ENCODE data around the gene COG6. TPM values are rescaled to one million over a fixed set of nuclear protein-coding genes. Genes with fewer than 3 reads are reported as not detected.

COG6 gene
- total RNA-seq, 1 donor from 2014 or later: 49.4 TPM

DNA sequence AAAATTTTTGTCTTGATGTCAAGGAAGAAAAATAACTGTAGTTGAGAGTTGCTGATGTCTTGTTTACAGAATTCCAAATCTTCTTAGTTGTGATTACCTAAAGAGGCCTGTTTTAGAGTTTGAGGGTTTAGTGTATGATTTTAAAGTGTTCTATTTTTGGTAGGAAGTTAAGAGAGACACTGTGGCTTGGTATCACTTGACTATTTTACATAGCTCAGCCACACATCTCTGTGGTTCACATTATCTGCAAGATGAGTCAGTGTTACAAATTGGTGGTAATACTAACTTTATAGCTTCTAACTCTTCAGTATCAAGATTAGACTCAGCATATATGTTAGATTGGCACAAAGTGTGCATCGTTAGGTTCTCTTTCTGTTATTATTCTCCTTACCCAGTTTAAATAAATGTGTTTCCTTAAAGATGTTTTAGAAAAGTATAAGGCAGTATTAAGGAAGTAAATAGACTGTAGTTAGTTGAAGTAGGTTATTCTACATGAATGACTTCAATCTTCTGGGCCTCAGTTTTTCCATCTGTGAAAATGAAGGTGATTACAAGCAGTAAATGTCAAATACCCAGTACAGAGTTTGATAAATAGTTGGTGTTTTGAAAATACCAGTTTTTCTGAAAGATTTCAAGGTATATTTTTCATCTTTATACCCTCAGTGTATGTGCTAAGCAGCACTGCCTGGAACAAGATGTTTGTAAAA is 33.4 kb downstream of the COG6 start:
- H3K4me1 Mint-ChIP-seq: peaks cover 5% of the 10 kb centered on the region
- H3K9me3 Mint-ChIP-seq: no peaks in the 10 kb centered on the region
- H3K4me3 Mint-ChIP-seq: no peak overlapping the region
- peaks cover 11% of the 10 kb centered on the region for H3K36me3 Mint-ChIP-seq
- no peak overlapping the region for H3K27ac Mint-ChIP-seq
- DNase-seq (ENCODE audit: low spot score in 2 of 2, unreplicated experiment in 2 of 2): no peak
- no peaks in the 10 kb centered on the region for H3K27me3 Mint-ChIP-seq (ENCODE audit: low read depth)
- TF ChIP-seq, protein P1, sequence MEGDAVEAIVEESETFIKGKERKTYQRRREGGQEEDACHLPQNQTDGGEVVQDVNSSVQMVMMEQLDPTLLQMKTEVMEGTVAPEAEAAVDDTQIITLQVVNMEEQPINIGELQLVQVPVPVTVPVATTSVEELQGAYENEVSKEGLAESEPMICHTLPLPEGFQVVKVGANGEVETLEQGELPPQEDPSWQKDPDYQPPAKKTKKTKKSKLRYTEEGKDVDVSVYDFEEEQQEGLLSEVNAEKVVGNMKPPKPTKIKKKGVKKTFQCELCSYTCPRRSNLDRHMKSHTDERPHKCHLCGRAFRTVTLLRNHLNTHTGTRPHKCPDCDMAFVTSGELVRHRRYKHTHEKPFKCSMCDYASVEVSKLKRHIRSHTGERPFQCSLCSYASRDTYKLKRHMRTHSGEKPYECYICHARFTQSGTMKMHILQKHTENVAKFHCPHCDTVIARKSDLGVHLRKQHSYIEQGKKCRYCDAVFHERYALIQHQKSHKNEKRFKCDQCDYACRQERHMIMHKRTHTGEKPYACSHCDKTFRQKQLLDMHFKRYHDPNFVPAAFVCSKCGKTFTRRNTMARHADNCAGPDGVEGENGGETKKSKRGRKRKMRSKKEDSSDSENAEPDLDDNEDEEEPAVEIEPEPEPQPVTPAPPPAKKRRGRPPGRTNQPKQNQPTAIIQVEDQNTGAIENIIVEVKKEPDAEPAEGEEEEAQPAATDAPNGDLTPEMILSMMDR (IDR thresholded peaks at IDR 0.05; ENCODE audit: unreplicated experiment): no peak

DNA sequence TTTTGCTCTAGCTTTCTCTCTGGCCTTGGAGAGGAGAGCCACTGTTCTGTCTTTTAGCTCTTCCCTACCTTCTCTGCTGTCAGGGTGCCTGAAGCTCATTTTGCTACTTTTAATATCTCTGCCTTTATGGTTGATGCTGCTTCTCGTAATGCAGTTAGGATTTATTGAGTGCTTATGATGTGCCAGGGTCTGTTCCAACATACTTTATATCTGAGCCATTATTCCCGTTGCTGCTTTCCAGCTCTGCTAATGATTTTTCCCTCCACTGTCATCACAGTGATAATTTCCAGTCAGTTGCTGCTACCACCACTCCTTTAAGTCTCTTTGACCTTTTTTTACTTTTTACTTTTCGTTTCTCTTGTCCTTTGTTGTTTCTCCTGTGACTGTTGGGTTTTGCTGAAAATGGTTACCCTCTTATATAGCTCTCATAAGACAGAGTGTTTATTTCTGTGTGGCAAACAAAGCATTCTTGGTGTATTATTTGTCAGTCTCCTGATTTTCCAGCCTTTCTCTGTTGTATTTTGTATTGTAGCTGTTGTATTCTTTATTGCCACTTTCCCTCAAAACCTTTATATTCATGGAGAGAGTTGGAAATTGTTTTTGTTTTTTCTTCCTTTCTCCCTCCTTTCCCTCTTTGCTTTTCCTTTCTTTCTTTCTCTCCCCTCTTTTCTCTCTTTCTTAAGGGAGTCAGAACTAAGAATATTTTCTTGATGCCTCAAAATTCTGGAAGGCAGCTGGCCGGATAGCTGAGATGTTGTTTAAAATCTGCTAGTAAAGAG is 37.4 kb downstream of the COG6 start:
- Mint-ChIP-seq H3K9me3 (no peaks in the 10 kb centered on the region), H3K27me3 (ENCODE audit: low read depth) (no peaks in the 10 kb centered on the region), H3K27ac (peak overlapping the region; percentile 35), H3K4me3 (no peak overlapping the region), H3K4me1 (peaks cover 5% of the 10 kb centered on the region), H3K36me3 (peaks cover 8% of the 10 kb centered on the region)
- DNase-seq (ENCODE audit: low spot score in 2 of 2, unreplicated experiment in 2 of 2): no peak
- TF ChIP-seq, protein P1 (IDR thresholded peaks at IDR 0.05; ENCODE audit: unreplicated experiment): no peak

DNA sequence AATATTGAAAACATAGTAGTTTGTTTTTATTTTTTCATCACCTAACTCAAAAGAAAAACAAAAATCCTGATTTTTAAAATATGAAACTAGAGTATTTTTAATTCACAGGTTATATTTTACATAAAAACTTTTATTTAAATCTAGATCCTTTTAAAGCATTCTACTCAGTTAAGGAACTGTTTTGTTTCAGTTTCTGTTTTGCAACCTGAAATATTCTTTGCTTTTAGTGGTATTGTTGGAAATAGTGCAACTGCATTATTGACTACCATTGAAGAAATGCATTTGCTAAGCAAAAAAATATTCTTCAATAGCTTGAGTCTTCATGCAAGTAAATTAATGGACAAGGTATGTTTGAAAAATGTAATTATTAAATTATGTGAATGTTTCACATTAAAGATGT is 43.8 kb downstream of the COG6 start:
- TF ChIP-seq, protein P1 (IDR thresholded peaks at IDR 0.05; ENCODE audit: unreplicated experiment): no peak
- DNase-seq (ENCODE audit: low spot score in 2 of 2, unreplicated experiment in 2 of 2): no peak
- Mint-ChIP-seq H3K4me1 (no peaks in the 10 kb centered on the region), H3K36me3 (peaks cover 9% of the 10 kb centered on the region), H3K27ac (no peak overlapping the region), H3K9me3 (no peaks in the 10 kb centered on the region), H3K4me3 (no peak overlapping the region), H3K27me3 (ENCODE audit: low read depth) (no peaks in the 10 kb centered on the region)

DNA sequence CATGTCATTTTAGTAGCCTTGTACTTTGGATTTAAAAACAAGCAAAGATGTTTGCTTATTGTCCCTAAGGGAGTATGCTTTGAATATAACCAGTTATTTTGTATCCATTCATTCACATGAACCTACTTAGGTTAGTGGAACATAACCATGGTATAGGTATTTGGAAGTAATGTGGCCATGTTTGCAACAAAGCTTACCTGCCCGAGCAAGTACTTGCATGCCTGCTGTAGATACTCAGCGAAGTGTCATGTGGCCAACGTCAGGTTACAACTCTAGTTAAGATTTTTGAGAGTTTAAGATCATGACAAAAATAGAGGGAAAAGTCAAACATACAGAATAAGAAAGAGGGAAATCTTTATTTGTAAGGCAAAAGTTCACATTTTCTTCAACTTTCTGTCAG is 57.2 kb downstream of the COG6 start:
- TF ChIP-seq, protein P1 (IDR thresholded peaks at IDR 0.05; ENCODE audit: unreplicated experiment): no peak
- H3K9me3 Mint-ChIP-seq: peaks cover 40% of the 10 kb centered on the region
- no peaks in the 10 kb centered on the region for H3K4me1 Mint-ChIP-seq
- H3K27me3 Mint-ChIP-seq (ENCODE audit: low read depth): no peaks in the 10 kb centered on the region
- H3K27ac Mint-ChIP-seq: no peak overlapping the region
- no peak for DNase-seq (ENCODE audit: low spot score in 2 of 2, unreplicated experiment in 2 of 2)
- peaks cover 64% of the 10 kb centered on the region for H3K36me3 Mint-ChIP-seq
- H3K4me3 Mint-ChIP-seq: no peak overlapping the region

DNA sequence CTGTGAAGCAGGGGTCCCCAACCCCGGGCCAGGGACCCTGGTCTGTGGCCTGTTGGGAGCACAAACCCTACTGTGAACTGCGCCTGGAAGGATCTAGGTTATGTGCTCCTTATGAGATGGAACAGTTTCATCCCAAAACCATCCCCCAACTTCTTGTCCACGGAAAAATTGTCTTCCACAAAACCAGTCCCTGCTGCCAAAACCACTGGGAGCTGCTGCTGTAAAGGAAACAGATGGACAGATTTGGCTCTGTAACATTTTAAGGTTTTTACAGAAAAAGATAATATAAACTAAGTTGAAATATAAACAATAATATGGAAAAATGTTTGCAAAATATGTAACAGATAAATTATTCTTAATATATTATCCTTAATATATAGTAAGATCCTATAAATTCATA is 73.7 kb downstream of the COG6 start:
- TF ChIP-seq, protein P1 (IDR thresholded peaks at IDR 0.05; ENCODE audit: unreplicated experiment): no peak
- Mint-ChIP-seq H3K27me3 (ENCODE audit: low read depth) (no peaks in the 10 kb centered on the region), H3K4me3 (no peak overlapping the region), H3K36me3 (peaks cover 49% of the 10 kb centered on the region), H3K9me3 (no peaks in the 10 kb centered on the region), H3K4me1 (no peaks in the 10 kb centered on the region), H3K27ac (no peak overlapping the region)
- DNase-seq (ENCODE audit: low spot score in 2 of 2, unreplicated experiment in 2 of 2): no peak

Measured in mesothelial cell of epicardium (in vitro differentiated cells).